ENCODE data around the gene NPAS1.

Gene NPAS1

DNA sequence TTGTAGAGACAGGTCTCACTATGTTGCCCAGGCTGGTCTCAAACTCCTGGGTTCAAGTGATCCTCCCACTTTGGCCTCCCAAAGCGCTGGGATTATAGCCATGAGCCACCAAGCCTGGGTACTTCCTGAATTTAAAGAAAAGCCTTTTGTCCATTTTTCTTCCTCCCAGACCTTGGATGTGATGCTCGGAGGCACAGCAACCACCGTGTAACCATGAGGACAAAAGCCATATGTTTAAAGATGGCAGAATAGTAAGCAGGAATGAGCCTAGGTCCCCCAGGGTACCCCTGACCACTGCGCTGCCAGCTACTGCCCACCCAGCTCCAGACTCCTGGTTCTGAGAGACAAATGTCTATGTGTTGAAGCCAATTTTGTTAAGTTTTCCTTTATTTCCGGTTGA is 62.9 kb downstream of the NPAS1 start:
- no peak for DNase-seq (ENCODE audit: low spot score)

DNA sequence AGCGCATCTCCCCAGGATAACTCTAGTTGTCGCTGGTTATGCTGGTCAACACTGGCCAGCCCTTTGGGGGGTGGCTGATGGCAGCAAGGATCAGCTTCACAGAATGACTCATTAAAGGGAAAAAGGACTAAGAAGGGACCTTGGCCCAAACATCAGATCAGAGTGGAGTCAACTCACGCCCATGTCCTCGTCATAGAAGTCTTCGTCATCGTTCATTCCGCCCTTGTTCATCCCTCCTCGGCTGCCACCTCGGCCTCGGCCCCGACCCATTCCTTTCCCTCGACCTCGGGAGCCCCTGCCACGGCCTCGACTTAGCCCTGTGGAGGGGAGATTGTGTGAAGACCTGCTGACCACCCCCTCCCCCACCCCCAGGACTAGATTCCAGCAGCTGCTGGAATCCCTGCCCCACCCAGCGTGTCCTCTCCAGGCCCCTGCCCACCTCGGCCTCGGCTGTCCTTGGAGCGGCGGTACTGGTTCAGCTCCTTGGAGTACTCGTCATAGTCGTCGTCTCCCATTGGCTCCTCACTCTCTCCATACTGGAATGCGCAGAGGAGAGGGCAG is 65.3 kb downstream of the NPAS1 start:
- no peak for DNase-seq (ENCODE audit: low spot score)

DNA sequence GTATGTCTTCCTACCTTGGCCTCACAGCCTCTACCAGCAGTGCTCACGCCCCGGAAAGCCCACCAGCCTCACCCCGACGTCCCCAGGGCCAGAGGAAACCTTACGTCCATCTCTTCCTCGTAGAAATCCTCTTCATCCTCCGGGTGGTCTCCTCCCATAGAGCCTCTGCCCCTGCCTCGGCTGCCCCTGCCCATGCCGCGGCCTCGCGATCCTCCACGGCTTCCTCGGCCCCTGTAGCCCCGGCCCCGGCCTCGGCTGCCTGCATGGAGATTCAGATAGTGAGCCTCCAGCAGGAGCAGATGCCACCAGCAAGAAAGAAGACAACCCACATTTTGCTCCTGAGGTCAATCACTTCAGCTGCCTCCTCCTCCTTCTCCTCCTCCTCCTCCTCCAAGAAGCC is 66.6 kb downstream of the NPAS1 start:
- DNase-seq (ENCODE audit: low spot score): no peak

DNA sequence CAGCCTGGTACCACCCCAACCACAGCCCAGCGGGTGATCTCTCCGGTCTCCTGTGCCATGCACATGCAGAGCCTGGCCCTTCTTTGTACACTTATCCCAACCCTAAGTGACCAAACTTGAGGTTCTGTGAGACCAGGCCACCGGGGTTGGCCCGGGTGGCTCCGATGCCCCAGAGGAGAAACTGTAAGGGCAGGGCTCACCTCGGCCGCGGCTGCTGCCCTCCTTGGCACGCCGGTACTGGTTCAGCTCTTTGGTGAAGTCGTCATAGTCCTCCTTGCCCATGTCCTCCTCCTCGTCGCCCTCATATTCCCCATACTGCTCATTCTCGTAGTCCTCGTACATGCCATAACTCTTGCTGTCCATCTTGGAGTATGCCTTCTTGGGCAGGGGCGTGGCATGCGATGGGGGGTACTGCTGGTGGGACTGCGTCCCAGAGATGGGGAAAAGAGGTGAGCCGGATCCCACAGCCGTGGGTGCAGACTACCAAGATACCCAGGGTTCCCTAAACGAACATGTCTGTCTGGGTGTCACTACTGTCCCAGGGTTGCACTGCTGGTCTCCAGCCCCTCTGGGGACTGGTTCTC is 70.2 kb downstream of the NPAS1 start:
- DNase-seq (ENCODE audit: low spot score): no peak

DNA sequence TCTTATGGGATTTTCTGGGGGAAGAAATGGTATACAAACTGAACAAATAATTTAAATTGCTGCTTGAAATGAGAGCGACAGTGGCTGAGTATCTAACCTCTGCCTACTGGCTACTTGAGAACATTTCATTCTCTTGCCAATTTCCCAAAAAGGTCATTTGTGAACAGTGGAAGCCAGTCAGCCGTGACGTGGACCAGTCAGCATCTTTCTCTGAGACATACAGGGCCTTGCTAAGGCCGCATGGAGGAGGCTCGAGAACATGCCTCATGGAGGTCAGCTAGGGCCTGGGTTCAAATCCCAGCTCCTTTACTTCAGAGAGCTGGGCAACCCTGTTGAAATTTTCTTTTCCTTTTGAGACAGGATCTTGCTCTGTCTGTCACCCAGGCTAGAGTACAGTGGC is 73.6 kb downstream of the NPAS1 start:
- no peak for DNase-seq (ENCODE audit: low spot score)

DNA sequence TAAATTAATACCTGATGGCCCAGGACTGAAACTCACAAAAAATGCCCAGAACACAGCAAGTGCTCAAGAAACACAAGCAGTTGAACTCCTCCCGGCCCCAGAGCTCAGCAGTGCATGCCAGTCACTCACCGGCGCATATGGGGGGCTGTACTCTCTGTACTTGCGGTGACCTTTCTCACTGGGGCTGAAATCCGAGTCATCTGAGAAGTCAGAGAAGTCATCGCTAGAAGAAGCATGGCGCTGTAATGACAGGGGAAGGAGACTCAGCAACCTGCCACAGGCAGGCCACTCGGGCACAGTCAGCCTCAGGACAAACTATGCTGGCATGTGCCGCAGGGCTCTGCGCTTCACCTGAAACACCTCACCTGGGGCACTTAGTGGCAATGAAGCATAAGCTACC is 74.2 kb downstream of the NPAS1 start:
- no peak for DNase-seq (ENCODE audit: low spot score)

DNA sequence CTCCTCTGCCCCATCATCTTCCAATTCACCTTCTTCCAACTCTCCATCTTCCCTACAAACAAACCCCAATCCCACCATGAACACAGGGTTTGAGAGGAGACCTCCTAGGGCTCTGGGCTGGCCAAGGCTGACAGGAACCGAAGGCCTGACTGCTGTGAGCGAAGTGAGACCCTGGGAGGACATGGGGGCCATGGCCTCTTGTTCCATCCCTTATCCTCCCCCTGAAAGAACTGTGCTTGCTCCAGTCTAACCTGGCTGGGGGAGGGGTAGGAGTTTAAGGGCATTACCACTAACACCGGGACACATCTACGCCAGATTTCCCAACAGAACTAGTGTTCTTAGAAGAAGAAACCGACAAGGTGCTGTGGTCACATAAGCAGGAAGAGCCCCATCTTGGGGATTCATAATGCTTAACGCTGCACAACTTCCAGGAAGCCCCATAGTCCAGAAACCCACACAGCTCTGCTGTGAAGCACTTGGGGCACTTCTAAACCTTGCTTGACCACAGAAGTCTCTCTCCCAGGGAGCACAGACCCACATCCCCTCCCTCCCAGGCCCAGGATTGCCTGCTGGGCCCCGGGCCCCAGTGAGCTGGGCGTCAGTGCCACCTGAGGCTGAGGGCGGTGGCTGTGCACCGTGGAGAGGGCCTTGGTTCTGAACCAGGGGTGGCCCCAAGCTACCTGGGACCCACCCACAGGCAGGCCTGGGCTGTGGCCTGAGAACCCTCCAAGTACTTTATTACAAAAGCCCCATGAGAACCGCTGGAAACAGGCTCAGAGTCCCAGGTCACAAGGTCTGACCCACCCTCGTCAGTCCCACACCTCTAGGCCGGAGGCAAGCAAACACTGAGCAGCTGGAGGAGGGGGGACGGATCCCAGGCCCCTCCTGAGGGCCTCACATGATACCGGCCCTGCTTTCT is 75.2 kb downstream of the NPAS1 start:
- DNase-seq (ENCODE audit: low spot score): peak; percentile 49

Data from HuH-7 (cell line).